ENCODE measurements around the gene NTNG2. TPM values are rescaled to one million over a fixed set of nuclear protein-coding genes. Genes with fewer than 3 reads are reported as not detected.

The NTNG2 gene
- polyA plus RNA-seq, 4 donors, result 0.33 to 0.50 (median 0.38) TPM

GRCh38 chr9:132232522-132232921 is 70.7 kb downstream of the NTNG2 start:
- no peak for DNase-seq (ENCODE audit: low read depth in 4 of 4, low spot score in 3 of 4)

GRCh38 chr9:132233138-132233537 is 71.3 kb downstream of the NTNG2 start:
- DNase-seq (ENCODE audit: low read depth in 4 of 4, low spot score in 3 of 4), result no peak

GRCh38 chr9:132234535-132234934 is 72.7 kb downstream of the NTNG2 start:
- no peak for DNase-seq (ENCODE audit: low read depth in 4 of 4, low spot score in 3 of 4)

- no peak for DNase-seq (ENCODE audit: low read depth in 4 of 4, low spot score in 3 of 4)
These were observed 73.3 kb downstream of the NTNG2 start for GRCh38 chr9:132235125-132235524.

GRCh38 chr9:132235894-132236661 is 74.2 kb downstream of the NTNG2 start:
- peak in 2 of 4 donors; percentile 46 to 54 for DNase-seq (ENCODE audit: low read depth in 4 of 4, low spot score in 3 of 4)

GRCh38 chr9:132236662-132237311 is 74.9 kb downstream of the NTNG2 start:
- no peak for DNase-seq (ENCODE audit: low read depth in 4 of 4, low spot score in 3 of 4)

- no peak for DNase-seq (ENCODE audit: low read depth in 4 of 4, low spot score in 3 of 4)
These were observed 75.6 kb downstream of the NTNG2 start for GRCh38 chr9:132237481-132237880.

GRCh38 chr9:132238026-132238972 is 76.4 kb downstream of the NTNG2 start:
- DNase-seq (ENCODE audit: low read depth in 4 of 4, low spot score in 3 of 4), result no peak

- DNase-seq (ENCODE audit: low read depth in 4 of 4, low spot score in 3 of 4), result no peak
These were observed 77.1 kb downstream of the NTNG2 start for GRCh38 chr9:132238992-132239391.

GRCh38 chr9:132239518-132239917 is 77.7 kb downstream of the NTNG2 start:
- no peak for DNase-seq (ENCODE audit: low read depth in 4 of 4, low spot score in 3 of 4)

GRCh38 chr9:132239999-132240840 is 78.4 kb downstream of the NTNG2 start:
- DNase-seq (ENCODE audit: low read depth in 4 of 4, low spot score in 3 of 4), result no peak

- DNase-seq (ENCODE audit: low read depth in 4 of 4, low spot score in 3 of 4), result peak; percentile 61 to 70 (median 66)
These were observed 79.1 kb downstream of the NTNG2 start for GRCh38 chr9:132240841-132241482.

- DNase-seq (ENCODE audit: low read depth in 4 of 4, low spot score in 3 of 4), result no peak
These were observed 79.6 kb downstream of the NTNG2 start for GRCh38 chr9:132241483-132241839.

GRCh38 chr9:132241840-132242620 is 80.2 kb downstream of the NTNG2 start:
- no peak for DNase-seq (ENCODE audit: low read depth in 4 of 4, low spot score in 3 of 4)

- DNase-seq (ENCODE audit: low read depth in 4 of 4, low spot score in 3 of 4), result no peak
These were observed 80.8 kb downstream of the NTNG2 start for GRCh38 chr9:132242621-132243155.

- DNase-seq (ENCODE audit: low read depth in 4 of 4, low spot score in 3 of 4), result no peak
These were observed 81.6 kb downstream of the NTNG2 start for GRCh38 chr9:132243156-132244074.

- DNase-seq (ENCODE audit: low read depth in 4 of 4, low spot score in 3 of 4), result no peak
These were observed 83.0 kb downstream of the NTNG2 start for GRCh38 chr9:132244582-132245455.

All from left renal pelvis (tissue), 4 donors.